Body of pancreas (tissue), 4 donors: ENCODE measurements around the gene GPI.

Experiments
- POLR2A ChIP-seq, 3 donors: fragments of 450-650 bp; IDR thresholded peaks; one replicate each; pipeline ENCODE4 v1.6.1; 2016; ENCODE audit warnings: antibody characterized with exemption in 3 of 3, mild to moderate bottlenecking in 2 of 3
- TF ChIP-seq, protein P1 (sequence below), 7 experiments: fragments of 450-650 bp in 4 of 7; fragments of 200-600 bp in 3 of 7; sonication (generic) in 3 of 7; IDR thresholded peaks; one replicate each; pipeline ENCODE4 v1.5.1; 2016 to 2019; ENCODE audit warnings: antibody characterized with exemption in 7 of 7

DNA sequence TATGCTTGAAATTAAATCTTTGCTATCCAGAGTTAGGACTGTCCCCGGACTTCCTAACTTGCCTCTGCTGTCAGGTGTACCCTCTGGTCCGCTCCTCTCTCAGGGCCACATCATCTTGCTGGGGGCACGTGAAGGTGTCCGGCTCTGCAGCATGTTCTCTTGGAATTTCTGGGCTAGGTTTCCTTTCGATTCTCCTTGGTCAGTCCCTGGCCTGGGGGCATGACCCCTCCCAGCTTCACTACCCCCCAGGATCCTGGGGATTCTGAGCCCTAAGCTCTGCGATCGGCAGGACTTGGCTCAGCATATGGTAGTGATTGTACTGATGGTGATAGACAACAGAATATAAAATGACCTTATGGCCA is 5.1 kb upstream of the GPI start:
- TF ChIP-seq, protein P1, sequence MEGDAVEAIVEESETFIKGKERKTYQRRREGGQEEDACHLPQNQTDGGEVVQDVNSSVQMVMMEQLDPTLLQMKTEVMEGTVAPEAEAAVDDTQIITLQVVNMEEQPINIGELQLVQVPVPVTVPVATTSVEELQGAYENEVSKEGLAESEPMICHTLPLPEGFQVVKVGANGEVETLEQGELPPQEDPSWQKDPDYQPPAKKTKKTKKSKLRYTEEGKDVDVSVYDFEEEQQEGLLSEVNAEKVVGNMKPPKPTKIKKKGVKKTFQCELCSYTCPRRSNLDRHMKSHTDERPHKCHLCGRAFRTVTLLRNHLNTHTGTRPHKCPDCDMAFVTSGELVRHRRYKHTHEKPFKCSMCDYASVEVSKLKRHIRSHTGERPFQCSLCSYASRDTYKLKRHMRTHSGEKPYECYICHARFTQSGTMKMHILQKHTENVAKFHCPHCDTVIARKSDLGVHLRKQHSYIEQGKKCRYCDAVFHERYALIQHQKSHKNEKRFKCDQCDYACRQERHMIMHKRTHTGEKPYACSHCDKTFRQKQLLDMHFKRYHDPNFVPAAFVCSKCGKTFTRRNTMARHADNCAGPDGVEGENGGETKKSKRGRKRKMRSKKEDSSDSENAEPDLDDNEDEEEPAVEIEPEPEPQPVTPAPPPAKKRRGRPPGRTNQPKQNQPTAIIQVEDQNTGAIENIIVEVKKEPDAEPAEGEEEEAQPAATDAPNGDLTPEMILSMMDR (IDR thresholded peaks at IDR 0.05), result no peak
- TF ChIP-seq POLR2A (IDR thresholded peaks at IDR 0.05), result no peak
